ENCODE measurements around the gene NUDT16L1. TPM values are rescaled to one million over a fixed set of nuclear protein-coding genes. Genes with fewer than 3 reads are reported as not detected.

NUDT16L1 gene
- total RNA-seq, 2 donors from 2014 or later = 57.4 to 75.3 TPM

DNA sequence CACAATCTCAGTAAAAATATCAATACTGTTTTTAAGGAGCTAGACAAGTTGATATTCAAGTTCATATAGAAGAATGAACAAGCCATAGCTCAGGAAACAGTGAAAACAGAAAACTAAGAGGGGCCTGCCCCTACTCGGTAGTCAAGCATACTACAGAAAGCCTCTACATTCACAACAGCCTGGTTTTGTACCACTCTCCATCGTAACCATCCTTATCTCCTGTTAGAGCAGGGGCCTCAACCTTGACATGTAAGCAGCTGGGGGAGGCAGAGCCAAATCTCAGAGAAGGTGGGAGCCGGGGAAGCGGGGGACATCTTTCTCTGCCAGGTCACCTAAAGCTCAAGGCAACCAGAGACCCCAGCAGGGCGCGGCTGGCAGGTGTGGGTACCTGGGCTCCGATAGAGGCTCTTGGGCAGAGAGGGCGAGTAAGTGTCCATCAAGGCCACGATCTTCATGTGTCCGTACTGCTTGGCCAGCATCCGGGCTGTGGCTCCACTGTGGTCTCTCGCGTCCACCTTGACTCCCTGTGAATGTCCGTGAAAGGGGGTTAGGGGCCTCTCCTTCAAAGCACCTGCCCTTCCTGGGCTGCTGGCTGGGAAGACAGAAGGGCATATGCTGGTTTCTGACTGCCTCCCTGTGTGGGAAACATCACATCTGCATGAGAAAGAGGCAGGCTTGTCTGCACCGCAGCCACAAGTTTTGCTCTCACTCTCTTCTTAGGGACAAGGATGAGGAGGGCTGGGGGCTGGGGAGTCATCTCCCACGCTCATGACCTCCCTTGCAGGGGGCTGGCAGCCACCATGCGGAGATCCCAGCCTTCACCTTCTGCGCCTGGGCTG is 20.5 kb downstream of the NUDT16L1 start:
- Histone ChIP-seq H3K4me1 (replicated peaks) (no peaks in the 10 kb centered on the region), H3K9me3 (no peaks in the 10 kb centered on the region), H3K27ac (no peak overlapping the region), H3K4me3 (no peak overlapping the region), H3K27me3 (replicated peaks; ENCODE audit: insufficient read depth) (no peaks in the 10 kb centered on the region), H3K36me3 (peaks cover 0 to 9% of the 10 kb centered on the region in 2 donors)
- DNase-seq (ENCODE audit: low spot score) = no peak
- intact Hi-C loops (cut with DNase I) = no loop called here
- 78% methylated on average over 18 of the region's 18 CpGs for WGBS
- TF ChIP-seq, protein P1, sequence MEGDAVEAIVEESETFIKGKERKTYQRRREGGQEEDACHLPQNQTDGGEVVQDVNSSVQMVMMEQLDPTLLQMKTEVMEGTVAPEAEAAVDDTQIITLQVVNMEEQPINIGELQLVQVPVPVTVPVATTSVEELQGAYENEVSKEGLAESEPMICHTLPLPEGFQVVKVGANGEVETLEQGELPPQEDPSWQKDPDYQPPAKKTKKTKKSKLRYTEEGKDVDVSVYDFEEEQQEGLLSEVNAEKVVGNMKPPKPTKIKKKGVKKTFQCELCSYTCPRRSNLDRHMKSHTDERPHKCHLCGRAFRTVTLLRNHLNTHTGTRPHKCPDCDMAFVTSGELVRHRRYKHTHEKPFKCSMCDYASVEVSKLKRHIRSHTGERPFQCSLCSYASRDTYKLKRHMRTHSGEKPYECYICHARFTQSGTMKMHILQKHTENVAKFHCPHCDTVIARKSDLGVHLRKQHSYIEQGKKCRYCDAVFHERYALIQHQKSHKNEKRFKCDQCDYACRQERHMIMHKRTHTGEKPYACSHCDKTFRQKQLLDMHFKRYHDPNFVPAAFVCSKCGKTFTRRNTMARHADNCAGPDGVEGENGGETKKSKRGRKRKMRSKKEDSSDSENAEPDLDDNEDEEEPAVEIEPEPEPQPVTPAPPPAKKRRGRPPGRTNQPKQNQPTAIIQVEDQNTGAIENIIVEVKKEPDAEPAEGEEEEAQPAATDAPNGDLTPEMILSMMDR (IDR thresholded peaks at IDR 0.05) = no peak
- no peak for TF ChIP-seq POLR2A (IDR thresholded peaks at IDR 0.05)
- no peak for TF ChIP-seq POLR2AphosphoS5 (IDR thresholded peaks at IDR 0.05)

DNA sequence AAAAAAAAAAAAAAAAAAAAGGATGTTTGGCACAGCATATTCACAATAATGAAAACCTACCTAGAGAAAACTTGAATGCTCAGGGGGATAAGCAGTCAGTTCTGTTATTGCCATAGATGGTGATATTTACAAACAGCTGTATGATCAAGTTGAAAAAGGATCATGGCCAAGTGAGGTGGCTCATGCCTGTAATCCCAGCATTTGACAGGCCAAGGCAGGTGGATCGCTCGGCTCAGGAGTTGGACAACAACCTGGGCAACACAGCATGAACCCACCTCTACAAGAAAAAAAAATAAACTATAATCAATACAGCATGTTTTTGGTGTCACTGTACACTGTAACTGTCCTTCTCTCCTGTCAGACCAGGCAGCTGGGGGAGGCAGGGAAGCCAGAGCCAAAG is 21.6 kb downstream of the NUDT16L1 start:
- H3K9me3 ChIP-seq = no peaks in the 10 kb centered on the region
- no peaks in the 10 kb centered on the region for H3K27me3 ChIP-seq (replicated peaks; ENCODE audit: insufficient read depth)
- peaks cover 0 to 9% of the 10 kb centered on the region in 2 donors for H3K36me3 ChIP-seq
- H3K4me1 ChIP-seq (replicated peaks) = no peaks in the 10 kb centered on the region
- intact Hi-C loops (cut with DNase I) = no loop called here
- WGBS = 78% methylated on average over 2 of the region's 2 CpGs
- TF ChIP-seq POLR2A (IDR thresholded peaks at IDR 0.05) (no peak), POLR2AphosphoS5 (IDR thresholded peaks at IDR 0.05) (no peak)
- TF ChIP-seq, protein P1 (IDR thresholded peaks at IDR 0.05) = no peak
- H3K4me3 ChIP-seq = no peak overlapping the region
- H3K27ac ChIP-seq = no peak overlapping the region
- DNase-seq (ENCODE audit: low spot score) = no peak

DNA sequence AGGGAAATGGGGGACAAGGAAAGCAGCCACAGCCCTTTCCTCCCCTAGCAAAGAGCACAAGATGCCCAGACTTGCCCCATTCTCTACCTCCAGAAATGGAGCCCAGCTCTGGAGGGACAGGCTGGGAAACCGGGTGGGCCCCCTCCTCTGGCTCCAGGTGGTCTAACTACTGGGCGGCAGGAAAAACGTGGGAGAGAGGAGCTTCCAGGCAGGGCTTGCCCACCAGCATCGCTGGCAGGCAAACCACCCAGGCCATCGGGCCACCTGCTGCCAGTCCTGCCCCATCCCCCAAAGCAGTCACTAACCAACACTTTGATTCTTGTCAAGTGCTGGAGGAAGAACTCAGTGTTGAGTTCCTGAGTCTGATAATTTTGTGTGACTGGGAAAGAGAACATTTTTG is 25.1 kb downstream of the NUDT16L1 start:
- DNase-seq (ENCODE audit: low spot score) = no peak
- H3K36me3 ChIP-seq = peaks cover 0 to 9% of the 10 kb centered on the region in 2 donors

DNA sequence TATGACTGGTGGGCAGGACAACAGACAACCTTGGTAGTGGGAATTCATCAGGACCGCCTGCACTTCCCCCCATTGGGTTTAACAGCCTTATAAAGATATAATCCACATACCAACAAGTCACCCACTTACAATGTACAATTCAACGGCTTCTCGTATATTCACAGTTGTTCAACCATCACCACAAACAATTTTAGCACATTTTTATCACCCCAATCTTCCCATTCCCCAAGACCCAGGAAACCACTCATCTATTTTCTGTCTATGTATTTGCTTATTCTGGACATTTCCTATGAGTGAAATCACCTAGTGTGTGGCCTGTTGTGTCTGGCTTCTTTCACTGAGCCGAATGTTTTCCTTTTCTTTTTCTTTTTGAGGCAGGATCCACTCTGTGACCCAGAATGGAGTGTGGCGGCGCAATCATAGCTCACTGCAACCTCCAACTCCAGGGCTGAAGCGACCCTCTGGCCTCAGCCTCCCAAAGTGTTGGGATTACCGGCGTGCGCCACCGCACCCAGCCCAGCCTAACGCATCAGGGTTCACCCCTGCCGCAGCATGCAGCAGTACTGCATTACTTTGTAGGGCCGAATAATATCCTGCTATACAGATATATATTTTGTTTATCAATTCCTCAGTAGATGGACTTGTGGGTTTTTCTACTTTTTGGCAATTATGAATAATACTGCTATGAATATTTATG is 29.9 kb downstream of the NUDT16L1 start:
- intact Hi-C loops (cut with DNase I) = no loop called here
- Histone ChIP-seq H3K36me3 (peaks cover 3 to 6% of the 10 kb centered on the region in 2 donors), H3K27ac (no peak overlapping the region), H3K4me1 (replicated peaks) (no peaks in the 10 kb centered on the region), H3K4me3 (no peak overlapping the region), H3K9me3 (no peaks in the 10 kb centered on the region), H3K27me3 (replicated peaks; ENCODE audit: insufficient read depth) (no peaks in the 10 kb centered on the region)
- TF ChIP-seq POLR2AphosphoS5 (IDR thresholded peaks at IDR 0.05) (no peak), POLR2A (IDR thresholded peaks at IDR 0.05) (no peak)
- TF ChIP-seq, protein P1 (IDR thresholded peaks at IDR 0.05) = no peak
- 85% methylated on average over 14 of the region's 14 CpGs for WGBS
- DNase-seq (ENCODE audit: low spot score) = no peak

More for the DNA sequence above, 25.1 kb downstream of the NUDT16L1 start:
- no peak overlapping the region for H3K4me3 ChIP-seq
- TF ChIP-seq, protein P1 (IDR thresholded peaks at IDR 0.05) = no peak
- TF ChIP-seq POLR2A (IDR thresholded peaks at IDR 0.05) = no peak
- no peak for TF ChIP-seq POLR2AphosphoS5 (IDR thresholded peaks at IDR 0.05)
- 68% methylated on average over 5 of the region's 5 CpGs for whole genome bisulfite sequencing
- no peaks in the 10 kb centered on the region for H3K9me3 ChIP-seq
- no peaks in the 10 kb centered on the region for H3K4me1 ChIP-seq (replicated peaks)
- H3K27me3 ChIP-seq (replicated peaks; ENCODE audit: insufficient read depth) = no peaks in the 10 kb centered on the region
- intact Hi-C loops (cut with DNase I) = no loop called here
- H3K27ac ChIP-seq = no peak overlapping the region
